GM18508 (cell line): Measurements from ENCODE around the gene NRXN2.

ENCODE experiments used
- ATAC-seq: cut with Tn5 transposase; IDR thresholded peaks from one replicate; pipeline ENCODE4 v1.9.1; 2021; ENCODE audit warnings: moderate number of reproducible peaks; ENCODE audit not compliant: insufficient read depth, unreplicated experiment

NRXN2 gene

DNA sequence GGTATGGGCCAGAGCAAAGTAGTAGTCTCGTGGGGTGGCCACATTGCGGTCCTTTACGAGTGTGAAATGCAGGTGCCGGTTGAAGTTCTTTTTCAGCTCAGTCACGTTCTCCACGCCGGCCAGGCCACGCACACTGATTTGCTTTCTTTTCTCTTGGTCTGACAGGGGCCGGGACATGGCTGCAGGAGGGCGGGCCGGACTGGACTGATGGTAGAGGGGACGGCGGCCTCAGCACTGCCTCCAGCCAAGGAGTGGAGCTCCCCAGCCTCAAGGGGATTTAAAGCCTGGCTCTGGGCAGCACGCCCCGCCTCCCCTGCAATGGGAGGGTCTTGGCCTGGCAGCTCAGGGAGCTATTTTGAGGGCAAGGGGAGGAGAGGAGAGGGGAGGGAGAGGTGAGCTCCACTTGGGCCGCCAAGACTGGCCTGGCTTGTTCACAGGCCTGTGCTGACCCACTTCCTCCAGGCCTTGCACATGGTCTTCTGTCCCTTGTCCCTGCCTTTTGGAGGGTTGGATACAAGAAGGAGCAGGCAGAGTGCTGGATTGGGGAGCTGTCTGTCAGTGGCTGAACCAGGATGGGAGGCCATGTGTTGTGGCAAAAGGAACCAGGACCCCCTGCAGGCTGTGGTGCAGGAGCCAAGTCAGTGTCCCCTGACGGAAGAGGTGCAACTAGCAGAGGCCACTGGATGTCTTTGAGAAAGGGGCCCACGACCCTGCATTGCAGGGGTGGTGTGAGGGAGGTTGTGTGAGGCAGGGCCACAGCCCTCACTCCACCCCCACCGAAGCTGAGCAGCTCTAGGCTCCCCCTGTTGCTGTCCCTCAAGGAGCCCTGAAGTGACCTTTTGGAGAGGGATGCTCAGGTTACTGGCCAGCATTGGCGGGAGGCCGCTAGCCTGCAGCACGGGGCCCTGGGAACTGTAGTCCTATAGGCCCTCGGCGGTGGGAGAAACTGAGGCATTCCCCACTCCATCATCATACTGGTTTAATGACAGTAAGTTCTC is 37.0 kb upstream of the NRXN2 start, which contains the start of gene PYGM:
PYGM (minus strand) TSS at position 253 of the 998 bp plus-strand sequence; CDS start at position 177, 76 bp downstream.
- no peak for ATAC-seq

DNA sequence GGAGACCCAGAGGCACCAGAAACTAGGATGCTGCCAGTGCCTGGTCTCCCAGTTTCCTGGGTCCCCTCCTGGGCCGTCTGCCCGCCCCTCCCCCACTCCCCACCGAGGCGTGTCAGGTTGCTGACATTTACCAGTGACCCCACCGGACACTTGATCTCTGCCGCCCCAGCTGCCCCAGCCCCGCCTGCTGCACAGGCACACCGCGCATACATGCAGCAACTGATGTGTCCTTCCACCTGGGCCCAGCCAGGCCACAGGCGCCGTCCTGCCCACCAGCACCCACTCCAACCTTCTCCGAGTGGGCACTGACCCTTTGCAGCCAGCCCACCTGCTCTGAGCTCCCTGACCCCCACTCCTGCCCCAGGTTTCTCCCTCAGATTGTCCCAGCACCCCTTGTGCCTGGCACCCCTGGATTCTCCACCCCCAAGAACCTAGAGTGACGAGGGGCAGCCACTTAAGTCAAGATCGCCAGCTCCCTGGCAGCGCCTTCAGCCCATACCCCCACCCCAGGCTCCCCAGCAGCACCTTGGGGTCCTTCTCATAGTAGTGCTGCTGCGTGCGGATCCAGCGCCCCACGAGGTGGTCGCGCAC is 36.2 kb upstream of the NRXN2 start:
- no peak for ATAC-seq

DNA sequence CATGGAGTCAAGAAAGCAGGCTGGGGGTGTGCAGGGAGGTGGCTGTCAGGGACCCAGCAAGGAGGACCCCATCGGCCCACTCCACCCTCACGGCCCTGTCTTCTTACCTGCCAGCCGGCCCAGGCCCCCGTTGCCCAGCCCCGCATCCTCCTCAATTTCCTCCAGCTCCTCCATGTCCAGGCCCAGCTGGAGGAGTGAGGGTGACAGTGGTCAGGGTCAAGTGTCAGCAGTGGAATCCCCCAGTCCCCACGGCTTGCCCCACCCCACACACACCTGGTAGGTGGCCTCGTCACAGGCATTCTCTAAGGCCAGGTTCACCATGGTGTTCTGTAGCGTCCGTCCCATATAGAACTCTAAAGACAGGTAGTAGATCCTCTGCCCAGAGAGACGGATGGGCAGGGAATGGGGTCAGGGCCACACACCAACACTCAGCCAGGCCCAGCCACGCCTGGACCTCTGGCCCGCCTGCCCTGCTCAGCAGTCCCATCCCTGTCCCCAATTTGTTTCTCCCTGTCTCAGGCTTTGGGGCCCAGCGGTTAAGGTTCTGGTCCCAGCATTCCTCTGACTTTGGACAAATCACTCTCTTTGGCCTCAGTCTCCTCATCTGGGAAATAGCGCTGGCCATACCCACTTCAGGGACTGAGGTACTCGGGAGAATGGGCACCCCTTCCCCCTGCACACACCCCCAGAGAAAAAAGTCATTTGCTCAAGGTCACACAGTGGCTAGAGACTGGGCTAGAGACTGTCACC is 35.5 kb upstream of the NRXN2 start:
- ATAC-seq = no peak

DNA sequence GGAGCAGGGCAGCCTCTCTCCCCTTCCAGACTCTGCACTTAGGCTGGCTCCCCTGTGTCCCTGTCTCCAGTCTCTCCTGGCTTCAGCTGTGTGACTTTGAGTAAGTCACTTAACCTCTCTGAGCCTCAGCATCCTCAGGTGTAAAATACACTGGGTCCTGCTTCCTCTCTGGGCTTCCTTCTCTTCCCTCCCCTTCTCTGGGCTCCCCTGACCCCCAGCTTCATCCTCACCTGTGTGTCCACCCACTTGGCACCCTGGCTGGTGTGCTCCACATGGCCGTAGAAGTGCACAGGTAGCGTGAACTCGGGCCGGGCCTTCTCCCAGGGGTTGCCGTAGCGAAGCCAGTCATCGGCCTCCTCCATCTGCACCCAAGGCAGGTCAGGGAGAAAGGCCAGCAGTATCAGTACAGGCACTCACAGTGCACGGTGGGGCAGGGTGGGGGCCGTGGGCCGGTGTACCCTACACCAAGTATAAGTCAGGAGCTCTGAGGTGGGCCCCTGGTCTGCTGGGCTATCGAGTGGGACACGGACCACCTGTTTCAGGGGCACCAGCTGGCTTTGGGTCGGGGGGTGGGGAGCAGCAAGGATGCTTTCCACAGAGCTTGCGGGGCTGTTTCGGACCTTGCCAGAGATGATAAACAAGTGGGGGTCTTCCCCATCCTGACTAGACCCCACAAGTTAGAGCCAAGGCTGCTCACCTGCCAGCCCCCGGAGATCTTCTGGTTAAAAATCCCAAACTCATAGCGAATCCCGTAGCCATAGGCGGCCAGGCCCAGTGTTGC is 34.7 kb upstream of the NRXN2 start:
- ATAC-seq = no peak

DNA sequence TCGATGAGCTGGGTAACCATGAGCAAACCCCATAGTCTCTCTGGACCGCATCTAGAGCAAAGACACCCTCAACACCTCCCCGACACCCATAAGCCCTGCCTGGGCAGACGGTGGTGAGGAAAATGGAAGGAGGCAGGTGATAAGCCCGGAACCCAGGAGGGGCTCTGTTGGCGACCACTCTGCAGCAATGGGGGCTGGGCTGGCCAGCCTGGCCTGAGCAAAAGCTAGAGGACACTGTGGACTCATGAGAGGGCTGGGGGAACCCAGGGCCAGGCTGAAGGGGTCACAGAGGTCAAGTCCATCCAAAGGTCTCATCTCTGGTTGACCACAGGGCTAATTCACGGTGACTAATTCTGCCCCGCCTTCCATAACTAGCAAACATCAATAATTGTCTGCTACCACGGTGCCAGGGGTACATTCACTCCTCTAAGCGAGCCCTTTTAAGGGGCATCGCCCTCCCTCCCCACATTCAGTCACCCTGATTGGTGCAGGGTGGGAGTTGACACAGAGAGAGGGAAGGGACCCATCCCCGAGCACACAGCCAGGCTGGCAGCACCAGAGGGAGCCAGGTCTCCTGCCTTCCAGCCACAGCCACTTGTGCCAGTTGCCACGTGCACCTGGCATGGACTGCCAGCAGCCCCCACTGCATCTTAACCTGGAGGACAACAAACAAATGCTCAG is 32.8 kb upstream of the NRXN2 start:
- no peak for ATAC-seq

DNA sequence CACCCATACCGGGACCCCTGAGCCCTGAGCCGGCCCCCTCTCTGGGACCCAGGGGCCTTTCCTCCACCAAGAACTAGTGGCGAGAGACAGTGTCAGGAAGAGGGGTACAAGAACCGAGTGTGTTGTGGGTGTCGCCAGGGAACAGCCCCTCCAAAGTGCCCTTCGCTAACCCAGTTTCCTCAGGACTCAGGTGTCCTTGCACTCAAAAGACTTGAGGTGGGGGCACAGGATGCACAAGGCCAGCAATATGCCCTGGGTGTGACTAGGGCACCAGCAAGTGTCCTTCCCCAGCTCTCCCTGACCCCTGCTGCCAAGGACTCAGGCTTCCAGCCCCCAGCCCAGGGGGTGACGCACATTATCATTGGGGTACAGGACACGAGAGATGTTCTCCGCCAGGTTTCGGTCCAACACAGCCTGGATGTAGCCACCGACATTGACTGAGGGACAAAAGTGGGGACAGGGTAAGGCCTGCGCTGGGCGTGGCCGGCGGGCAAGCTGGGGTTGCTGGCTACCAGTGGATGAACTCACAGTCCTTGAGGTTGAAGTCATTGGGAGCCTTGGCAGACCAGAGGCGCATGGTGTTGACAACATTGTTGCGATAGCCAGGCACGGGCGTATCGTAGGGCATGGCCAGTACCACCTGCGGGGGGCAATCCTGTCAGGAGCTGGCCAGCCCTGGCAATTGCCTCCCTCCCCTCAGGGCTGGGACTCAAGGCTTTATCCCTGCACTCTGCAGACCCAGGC is 32.1 kb upstream of the NRXN2 start:
- no peak for ATAC-seq

DNA sequence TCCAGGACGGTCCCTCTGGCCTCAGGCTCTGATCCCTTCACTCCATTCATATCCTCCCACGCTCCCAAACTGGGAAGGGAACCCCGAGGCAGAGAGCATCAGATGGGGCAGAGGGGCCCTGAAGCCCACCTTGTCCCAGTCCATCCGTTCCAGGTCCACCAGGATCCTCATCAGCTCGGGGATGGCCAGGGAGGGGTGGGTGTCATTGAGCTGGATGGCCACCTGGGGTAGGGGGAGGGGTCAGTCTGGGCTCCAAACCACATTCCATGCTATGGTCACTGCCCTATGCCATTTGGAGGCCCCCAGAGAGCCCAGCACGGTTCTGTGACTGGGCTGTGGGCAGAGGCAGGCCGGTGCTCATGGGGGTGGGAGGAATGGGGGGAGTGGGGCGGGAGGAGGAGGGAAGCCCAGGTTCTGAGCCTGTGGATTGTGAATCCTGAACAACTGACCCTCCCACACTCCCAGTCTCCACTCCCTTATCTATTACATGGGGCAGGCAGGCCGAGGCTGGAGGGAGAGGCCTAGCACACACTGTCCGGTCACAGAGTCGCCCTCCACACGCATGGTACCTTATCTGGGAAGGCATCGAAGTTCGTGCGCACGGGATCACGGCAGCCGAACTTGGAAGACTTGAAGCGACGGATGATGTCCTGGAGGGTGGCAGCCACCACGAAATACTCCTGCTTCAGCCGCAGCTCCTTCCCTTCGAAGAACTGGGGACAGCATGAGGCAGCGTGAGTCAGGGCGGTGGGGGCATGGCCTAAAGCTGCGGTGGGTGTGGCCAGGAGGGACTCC is 31.3 kb upstream of the NRXN2 start:
- no peak for ATAC-seq

DNA sequence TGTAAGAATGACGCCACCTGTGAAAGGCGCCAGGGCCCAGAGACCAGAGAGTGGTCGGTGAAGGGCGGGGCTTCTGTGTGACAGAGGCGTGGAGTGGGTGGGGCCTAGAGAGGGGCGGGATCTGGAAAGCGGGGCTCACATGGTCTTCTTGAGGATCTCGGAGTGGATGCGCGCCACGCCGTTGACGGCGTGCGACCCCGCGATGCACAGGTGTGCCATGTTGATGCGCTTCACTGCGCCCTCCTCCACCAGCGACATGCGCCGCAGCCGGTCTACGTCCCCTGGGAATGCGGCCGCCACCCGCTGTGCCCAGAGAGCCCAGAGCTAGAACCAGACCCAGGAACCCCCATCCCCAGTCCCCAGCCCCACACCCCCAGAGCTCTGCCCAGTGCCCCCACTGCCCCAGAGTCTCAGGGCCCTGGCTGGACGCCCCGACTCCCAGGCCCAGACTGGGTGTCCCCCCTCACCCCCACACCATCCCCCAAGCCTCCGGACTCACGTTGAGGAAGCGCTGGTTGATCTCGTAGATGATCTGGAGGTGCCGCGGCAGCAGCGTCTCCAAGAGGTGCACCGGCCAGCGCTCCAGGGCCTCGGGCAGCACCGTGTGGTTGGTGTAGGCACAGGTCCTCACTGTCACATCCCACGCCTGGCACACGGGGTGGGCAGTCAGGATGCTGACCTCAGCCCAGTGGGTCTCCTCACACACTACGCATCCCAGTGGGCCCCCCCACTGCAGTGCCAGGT is 30.6 kb upstream of the NRXN2 start:
- no peak for ATAC-seq

DNA sequence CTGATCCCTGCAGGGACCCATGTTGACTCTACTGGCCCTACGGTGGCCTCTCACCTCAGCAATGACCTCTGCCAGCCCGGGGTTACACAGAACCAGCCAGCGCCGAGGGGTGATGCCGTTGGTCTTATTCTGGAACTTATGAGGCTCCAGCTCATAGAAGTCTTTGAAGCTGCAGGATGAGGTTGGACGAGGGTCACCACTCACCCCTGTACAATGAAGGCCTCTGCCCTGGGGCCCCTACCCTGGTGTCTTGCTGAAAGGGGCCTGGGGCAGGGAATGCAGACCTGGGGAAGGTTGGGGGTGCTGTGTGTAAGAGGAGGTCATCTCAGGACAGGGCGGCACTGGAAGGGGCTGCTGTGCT is 30.0 kb upstream of the NRXN2 start:
- ATAC-seq = no peak

DNA sequence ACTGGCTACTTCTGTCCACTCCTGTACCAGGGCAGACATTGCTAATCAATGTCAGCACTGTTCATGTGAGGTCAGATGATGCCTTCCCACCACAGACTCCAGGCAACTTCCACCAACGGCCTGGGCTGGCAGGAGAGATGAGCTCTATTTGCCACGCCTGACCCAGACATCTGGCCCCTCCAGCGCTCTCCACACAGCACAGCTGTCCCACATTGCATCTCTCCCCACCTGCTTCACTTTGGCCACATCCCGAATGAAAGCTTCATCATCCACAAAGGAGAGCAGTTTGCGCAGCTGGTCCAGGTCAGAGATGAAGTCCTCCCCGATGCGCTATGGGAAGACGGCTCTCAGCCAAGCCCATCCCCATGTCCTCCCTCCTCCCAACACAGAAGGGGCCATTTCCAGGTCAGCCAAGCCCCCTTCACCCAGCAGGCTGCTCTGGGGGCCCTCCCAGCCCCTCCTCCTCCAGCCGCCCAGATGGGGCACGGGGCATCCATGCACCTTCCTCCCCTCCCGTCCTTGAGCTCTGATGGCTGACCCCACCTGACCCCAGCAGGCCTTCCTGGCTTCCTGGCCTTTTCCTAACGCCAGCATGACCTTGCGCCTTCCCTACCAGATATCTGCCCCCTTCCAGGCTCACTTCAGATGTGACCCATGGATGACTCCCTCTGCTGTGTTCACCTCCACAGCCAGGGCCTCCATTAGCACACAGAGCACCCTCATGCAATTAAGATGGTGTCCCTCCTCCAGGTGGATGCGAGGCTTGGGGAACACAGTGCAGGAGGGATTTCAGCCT is 29.4 kb upstream of the NRXN2 start:
- ATAC-seq = no peak

DNA sequence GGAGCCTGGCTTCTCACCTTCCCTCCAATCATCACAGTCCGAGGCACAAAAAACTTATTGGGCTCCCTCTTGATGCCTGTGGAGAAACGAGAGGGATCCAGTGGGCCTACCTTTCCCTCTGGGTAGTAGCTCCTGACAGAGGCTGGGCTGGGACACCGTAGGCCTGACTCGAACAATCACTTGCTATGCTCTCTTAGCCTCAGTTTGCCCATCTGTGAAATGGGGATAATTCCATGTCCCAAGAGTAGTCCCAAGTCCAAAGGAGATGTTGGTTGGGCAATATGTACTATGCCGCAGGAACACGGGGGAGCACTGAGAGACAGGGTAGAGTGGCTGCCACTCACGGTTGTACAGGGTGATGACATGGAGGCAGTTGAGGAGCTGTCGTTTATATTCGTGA is 28.6 kb upstream of the NRXN2 start:
- ATAC-seq = no peak

DNA sequence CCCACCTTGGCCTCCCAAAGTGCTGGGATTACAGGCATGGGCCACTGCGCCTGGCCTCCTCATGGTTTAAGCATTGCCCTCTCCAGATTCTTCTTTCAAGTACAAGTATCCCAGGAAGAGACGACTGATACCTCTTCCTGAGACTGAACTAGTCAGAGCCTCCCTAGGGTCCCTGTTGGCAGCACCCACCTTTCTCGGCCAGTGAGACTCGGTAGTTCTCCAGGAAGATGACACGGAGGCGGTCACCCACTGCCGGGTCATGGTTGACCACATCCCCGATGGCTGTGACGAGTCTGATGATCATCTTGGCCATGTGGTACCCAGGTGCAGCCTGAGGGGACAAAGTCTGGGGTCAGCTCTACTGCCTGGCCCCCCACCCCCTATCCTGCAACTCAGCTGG is 28.1 kb upstream of the NRXN2 start:
- ATAC-seq = no peak

DNA sequence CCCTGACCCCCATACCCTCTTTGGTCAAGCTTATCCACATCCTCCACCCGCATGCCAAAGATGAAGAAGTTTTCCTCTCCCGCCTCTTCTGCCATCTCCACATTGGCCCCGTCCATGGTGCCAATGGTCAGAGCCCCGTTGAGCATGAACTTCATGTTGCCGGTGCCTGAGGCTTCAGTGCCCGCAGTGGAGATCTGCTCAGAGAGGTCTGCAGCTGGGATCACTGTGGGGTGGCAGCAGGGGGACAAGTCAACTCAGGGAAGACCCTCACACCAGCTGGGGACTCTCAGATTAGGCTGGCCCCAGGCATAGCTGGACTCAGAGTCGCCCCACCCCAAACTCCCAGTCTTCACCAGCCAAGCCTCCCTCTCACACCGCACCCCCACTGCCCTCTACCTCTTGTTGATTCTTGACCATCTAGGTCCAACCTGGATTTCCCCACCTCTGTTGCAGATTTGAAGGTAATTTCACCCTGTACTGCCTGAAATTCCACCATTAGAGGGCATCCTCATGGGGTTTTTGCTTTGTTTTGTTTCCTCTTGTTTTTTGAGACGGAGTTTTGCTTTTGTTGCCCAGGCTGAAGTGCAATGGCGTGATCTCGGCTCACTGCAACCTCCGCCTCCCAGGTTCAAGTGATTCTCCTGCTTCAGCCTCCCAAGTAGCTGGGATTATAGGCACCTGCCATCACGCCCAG is 27.5 kb upstream of the NRXN2 start:
- no peak for ATAC-seq

DNA sequence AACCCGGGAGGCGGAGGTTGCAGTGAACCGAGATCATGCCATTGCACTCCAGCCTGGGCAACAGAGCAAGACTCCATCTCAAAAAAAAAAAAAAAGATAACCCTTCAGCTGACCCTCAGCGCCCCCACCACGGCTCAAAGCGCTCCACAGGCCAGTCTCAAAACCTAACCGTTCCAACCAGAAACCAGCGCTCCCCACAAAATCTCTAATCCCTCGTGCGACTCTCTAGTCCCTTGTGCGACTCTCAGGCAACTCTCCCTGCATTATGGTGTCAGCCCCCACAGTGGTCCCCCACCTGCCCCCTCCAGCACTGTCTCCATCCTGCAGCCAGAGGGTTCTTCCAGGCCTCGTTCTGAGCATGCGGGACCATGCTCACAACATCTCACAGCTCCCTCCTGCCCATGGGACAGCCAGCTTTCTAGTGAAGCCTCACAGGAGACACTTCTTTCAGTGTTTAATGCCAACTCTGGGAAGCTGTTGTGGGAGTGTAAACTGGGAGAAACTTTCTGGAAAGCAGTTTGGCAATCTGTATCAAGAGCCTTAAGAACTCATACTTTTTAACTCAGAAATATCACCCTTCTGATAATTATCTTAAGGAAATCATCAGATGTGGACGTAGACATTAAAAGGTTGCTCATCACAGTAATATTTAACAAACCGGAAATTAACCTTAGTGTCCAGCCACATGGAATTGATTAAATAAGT is 25.1 kb upstream of the NRXN2 start:
- ATAC-seq = no peak

DNA sequence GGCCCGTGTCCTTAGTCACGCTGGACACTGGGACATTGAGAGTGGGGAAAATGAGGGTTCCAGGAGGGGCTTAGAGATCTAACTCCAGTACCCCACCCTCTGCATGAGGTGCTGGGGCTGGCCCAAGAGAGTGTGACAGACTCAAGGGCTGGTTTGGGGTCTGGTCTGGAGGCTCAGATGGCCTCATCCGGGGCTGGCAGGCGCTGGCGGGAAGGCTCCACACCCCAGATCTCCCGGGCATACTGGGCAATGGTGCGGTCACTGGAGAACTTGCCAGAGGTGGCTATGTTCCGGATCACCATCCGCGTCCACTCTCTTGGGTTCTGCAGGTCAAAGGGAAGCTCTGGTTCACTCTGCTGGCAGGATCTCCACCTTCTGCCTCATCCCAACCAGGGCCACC is 23.5 kb upstream of the NRXN2 start:
- ATAC-seq = no peak
